NCI-H2227 treated with DMSO at 0.1 percent for 48 hours (cell line): ENCODE measurements around the gene SYF2.
"Not testable (repeated sequence)": the region's sequence is repeated elsewhere in the genome, so short reads cannot be mapped to it uniquely, and the experiment has no call there.

Experiments
- DNase-seq: peaks from one replicate; lab custom pipeline; 2025; lab: John Stamatoyannopoulos, UW

The SYF2 gene

GRCh38 chr1:25206201-25206600 lies 26.1 kb downstream of the SYF2 start:
- DNase-seq = no peak

DNA sequence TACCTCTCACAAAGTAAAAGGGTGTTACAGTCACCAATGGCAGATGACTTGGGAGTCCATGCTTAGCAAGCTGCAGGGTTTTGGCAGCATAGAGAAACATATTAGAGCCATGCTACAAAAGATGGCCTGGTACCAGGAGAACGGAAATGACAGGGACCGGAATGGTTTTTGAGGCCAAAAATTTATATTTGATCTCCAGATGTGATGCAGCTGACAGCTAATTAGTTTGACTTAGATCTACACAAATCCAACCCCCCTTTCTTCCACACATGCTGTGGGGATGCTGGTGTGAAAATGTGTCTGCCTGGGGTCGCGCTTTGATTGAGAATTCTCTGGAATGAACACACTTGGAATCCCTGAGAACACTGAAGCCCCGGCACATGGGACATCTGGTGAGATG lies 26.5 kb downstream of the SYF2 start:
- no peak for DNase-seq

- peak; percentile 41 for DNase-seq
Measured at GRCh38 chr1:25204797-25205480, 27.4 kb downstream of the SYF2 start.

- no peak for DNase-seq
Measured at GRCh38 chr1:25201006-25201405, 31.3 kb downstream of the SYF2 start.

GRCh38 chr1:25199819-25200620 lies 32.3 kb downstream of the SYF2 start:
- no peak for DNase-seq

DNA sequence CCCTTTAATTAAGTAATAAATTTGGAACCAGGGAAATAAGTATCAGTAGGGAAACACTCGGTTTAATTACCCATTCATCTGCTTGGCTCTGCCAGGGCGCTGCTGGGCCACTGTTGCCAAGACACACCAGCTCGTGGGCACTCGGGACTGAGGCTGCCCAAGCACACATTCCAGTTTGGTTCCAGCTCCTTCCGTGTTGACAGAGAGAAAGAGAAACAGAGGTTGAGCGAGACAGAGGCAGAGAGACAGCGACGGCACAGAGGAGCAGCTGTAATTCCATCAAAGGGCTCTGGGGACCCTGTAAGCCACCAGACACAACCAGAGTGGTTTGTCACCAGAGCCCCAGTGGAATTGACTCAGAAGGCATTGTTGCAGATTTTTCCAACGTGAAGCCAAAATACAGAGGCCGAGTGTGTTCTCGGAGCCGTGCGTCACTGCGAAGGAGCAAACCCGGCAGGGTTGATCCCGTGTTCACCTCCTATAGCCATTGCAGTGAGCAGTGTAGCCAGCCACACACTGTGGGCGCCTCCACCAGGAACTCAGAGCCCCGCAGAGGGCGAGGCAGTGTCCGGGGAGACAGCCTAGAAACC lies 33.5 kb downstream of the SYF2 start:
- no peak for DNase-seq

DNA sequence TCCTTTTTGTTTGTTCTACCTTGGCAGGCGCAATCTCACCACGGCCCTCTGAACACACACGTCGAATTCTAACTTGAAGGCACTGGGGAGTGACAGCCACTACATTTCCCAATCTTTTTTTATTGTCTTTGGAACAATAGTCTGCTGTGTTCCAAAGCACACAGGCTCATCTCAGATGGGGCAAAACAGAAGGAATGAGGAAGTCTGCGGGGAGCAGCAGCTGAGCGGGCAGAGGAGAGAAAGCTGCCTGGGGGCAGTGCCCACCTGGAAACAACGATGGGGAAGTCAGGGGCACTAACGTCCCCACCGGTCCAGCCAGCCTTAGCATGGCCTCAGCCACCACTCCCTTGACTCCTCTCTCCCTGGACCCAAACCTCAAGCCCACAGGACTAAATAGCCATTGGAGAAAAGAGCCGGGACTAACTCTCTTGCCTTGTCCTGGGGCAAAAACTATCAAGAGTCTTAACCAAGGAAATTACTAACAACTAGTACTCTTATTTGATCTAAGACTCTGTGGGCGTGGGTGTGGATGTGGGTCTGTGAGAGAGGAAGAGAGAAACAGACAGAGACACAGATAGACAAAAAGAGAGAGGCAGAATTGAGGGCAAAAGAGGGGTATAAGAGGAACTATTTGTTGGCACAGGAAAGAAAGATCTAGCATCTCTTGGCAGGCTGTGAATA lies 34.2 kb downstream of the SYF2 start:
- no peak for DNase-seq

- DNase-seq = no peak
Measured at GRCh38 chr1:25197235-25197975, 34.9 kb downstream of the SYF2 start.

DNA sequence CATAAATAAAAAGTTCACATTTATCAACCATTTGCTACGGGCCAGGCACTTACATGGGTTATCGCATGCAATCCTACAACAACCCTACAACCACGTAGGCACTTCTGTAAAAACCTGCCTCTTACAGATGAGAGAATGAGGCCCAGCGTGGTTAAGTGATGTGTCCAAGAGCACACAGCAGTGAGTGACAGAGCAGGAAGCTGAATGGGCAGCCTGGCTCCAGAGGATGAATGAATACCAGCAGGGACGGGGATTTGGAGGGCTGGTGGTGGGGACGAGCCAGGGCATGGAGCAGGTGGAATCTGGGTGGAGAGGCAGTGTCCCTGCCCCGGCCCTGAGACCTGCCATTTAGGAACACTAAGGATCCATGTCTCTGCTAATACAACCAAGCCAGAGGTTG lies 35.5 kb downstream of the SYF2 start:
- DNase-seq = no peak

DNA sequence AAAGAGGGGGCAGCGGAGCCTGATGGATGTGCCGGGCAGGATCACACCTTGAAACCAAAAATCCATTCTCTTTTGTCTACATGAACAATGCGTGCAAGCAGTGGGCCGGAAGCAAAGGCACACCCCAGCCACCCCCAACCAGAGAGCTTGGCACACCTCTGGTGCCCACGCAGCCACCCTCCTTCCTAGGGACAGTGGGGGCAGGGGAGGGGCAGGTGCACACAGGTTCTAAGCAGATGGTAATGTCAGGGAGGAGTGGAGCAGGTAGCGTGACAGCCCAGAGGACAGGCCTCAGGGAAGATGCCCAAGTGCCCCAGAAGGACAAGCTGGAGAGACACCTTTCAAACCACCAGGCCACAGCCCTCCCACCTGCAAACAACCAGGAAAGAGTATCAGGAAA lies 36.5 kb downstream of the SYF2 start:
- no peak for DNase-seq

- no peak for DNase-seq
Measured at GRCh38 chr1:25194572-25195020, 37.7 kb downstream of the SYF2 start.

DNA sequence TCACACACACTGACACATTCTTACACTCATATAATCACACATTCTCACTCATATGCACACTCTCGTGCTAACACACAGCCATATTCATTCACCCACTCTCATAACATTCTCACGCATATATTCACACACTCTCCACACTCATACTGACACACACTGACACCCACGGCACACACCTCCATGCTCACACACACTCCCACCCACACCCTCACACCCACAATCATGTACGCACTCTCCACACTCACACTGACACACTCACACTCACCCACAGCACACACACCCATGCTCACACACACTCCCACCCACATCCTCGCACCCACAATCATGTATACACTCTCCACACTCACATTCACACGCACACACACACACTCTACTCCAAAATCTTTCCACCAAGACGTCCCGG lies 38.2 kb downstream of the SYF2 start:
- DNase-seq = no peak

- no peak for DNase-seq
Measured at GRCh38 chr1:25193229-25193628, 39.1 kb downstream of the SYF2 start.

DNA sequence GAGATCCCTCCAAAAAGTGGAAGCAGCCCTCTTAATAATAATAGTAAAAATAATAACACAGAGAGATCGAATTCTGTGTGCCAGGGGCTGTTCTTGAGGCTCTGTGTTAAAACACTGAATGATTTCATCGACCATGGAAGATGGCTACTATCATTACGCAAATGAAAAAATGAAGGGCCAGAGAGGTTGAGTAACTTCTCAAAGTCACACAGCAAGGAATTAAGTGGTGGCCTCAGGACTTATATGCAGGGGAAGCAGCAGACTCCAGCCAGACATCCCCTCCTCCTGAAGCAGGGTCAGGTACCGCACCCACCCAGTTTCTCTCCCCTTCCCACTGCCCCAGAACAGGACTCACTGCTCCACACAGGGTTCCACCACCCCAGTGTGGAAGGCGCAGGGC lies 40.1 kb downstream of the SYF2 start:
- no peak for DNase-seq

GRCh38 chr1:25190260-25190659 lies 42.0 kb downstream of the SYF2 start:
- no peak for DNase-seq

- DNase-seq = not testable (repeated sequence)
Measured at GRCh38 chr1:25187904-25188303, 44.4 kb downstream of the SYF2 start.

DNA sequence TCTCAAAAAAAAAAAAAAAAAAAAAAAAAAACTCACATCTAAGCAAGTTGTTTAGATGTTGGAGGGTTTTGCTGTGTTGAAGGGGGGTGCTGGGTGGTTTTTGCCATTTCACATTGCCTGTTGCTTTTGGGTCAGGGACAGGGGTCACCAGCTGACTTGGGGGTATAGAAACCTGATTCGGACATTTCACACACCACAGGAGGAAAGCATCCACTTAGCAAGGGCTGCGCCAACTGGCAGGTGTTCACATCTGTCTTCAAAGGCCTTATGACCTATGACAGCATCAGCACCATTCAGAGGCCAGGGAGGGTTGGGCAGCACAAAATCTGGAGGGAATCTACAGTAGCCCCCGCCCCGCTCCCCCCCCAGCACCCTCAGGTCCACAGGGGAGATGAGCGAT lies 45.2 kb downstream of the SYF2 start:
- no peak for DNase-seq

DNA sequence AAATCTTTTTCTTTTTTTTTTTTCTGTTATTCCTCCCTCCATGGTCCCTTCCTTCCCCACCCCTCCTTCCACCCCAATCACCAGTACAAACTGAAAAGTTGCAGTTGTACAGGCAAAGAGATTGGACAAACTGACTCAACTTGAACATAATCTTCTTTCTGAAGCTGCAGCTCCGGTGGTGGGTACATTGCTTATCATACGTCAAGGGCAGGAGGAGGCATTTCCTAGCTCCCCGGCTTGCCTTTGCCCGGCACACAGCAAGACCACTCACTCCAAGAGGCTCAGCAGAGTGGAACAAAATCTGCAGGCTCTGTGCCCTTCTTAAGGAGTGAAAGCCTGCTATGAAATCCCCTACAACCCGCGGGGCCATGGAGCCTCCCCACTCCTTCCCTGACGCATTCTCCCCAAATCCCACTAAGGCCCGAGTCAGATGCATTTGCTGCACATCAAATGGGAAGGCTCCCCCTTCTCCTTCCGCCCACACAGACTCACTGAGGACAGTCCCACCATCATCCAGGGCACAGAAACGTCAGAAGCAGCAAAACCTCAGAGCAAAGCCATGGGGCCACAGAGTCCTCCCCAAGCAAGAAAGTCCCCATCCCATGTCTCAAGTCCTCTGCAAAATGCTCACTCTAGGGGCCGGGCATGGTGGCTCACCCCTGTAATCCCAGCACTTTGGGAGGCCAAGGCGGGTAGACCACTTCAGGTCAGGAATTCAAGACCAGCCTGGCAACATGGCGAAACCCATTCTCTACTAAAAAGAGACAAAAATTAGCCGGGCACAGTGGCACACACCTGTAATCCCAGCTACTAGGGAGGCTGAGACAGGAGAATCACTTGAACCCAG lies 45.9 kb downstream of the SYF2 start:
- no peak for DNase-seq

- no peak for DNase-seq
Measured at GRCh38 chr1:25185409-25186160, 46.7 kb downstream of the SYF2 start.
